HUES48 (cell line): Measurements from ENCODE around the gene NCAPH2.

Source experiments
- H3K27ac ChIP-seq: one replicate; pipeline ENCODE4 v1.7.0; 2013; ENCODE audit warnings: low read depth, low read length, inconsistent platforms
- H3K27me3 ChIP-seq: 2 replicates; pipeline ENCODE4 v1.6.1; 2013; ENCODE audit warnings: mild to moderate bottlenecking, low read length; ENCODE audit not compliant: control insufficient read depth, insufficient read depth
- H3K36me3 ChIP-seq: 2 replicates; pipeline ENCODE4 v1.6.1; 2013; ENCODE audit warnings: low read length; ENCODE audit not compliant: control insufficient read depth, insufficient read depth
- H3K4me1 ChIP-seq: 2 replicates; pipeline ENCODE4 v1.6.1; 2013; ENCODE audit warnings: mild to moderate bottlenecking, low read length; ENCODE audit not compliant: control insufficient read depth, insufficient read depth
- H3K4me3 ChIP-seq: 2 replicates; pipeline ENCODE4 v1.5.1; 2013; ENCODE audit warnings: mild to moderate bottlenecking, low read depth, low read length
- H3K9ac ChIP-seq: 2 replicates; pipeline ENCODE4 v1.6.1; 2013; ENCODE audit warnings: mild to moderate bottlenecking, low read depth, low read length, moderate library complexity
- H3K9me3 ChIP-seq: 2 replicates; pipeline ENCODE4 v1.6.1; 2013; ENCODE audit warnings: low read length; ENCODE audit not compliant: control insufficient read depth, insufficient read depth

Gene NCAPH2

DNA sequence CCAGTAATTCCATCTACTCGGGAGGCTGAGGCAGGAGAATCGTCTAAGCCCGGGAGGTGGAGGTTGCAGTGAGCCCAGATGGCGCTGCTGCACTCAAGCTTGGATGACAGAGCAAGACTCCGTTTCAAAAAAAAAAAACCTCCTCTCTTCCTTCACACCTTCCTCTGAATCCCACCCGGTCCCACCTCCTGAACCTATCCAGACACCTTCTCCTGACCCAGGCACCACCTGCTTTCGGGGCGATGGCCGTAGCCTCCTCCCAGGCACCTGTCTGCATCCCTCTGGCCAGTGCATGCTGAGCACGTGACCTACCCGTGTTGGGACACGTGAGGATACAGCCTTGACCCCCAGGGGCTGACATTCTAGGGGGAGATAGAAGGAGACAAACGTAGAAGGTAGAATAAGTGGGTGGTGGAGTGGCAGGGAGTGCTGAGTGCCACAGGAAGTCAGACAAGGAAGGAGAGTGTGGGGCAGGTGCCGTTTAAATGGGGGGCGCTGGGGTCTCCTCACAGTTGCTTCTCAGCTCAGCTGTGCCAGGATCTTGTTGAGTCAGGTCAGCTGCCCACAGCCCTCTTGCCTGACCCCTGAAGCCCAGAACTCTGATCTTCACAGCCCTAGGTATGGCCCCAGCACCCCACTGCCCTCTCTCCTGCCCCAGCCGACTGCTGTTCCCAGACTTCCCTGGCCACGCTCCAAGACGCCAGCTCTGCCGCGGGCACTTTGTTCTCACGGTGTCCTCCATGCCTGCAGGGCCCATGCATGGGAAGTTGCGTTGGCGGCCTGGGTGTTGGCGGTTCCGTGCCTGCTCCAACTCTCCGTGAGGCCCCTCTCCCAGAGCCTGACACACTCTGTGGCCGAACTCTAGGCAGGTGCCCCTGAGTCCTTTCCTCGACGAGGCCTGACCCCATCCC lies 22.5 kb upstream of the NCAPH2 start:
- Histone ChIP-seq H3K27me3 (peaks cover 7% of the 10 kb centered on the region), H3K4me1 (no peaks in the 10 kb centered on the region), H3K9ac (no peak overlapping the region), H3K4me3 (no peak overlapping the region), H3K27ac (no peak overlapping the region), H3K36me3 (no peaks in the 10 kb centered on the region), H3K9me3 (no peaks in the 10 kb centered on the region)

DNA sequence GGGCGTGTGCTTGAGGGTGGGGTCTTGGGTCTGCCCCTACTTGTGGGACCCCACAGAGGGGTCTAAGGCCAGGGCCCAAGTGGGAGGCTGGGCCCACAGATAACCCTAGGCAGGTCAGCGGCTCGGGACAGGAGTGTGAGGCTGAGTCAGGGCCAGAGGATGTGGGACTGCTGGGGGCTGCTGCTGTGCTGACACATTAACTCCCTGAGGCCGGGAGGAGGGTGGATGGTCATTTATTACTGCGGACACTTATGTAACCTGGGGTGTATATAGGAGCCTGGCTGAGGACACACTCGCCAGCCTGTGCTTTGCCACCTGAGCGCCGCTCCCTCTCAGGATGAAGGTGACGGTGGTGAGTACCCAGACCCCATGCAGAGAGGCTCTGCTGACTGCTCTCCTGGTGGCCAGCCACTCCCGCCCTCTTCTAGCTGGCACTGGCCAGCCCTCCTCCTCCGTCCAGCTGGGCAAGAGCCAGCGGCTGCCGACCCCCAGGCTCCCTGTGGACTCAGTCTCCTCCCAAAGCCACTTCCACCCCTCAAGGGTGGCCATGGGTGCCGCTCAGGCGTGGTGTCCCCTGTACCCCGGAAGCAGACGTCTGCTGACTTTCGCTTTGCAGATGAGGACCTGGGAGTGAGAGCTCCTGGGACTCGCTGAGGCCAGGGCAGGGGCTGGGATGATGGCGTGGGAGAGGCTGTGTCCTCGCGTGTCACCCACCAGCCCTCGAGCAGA lies 21.3 kb upstream of the NCAPH2 start, which contains the start of gene MIOX:
MIOX (plus strand) TSS at position 299 of the 729 bp plus-strand sequence; CDS start at position 338, 39 bp downstream.
- Histone ChIP-seq H3K9me3 (no peaks in the 10 kb centered on the region), H3K9ac (no peak within 1 kb of the TSS), H3K4me1 (no peaks in the 10 kb centered on the region), H3K27ac (no peak within 1 kb of the TSS), H3K36me3 (no peaks in the 10 kb centered on the region), H3K27me3 (no peaks in the 10 kb centered on the region), H3K4me3 (no peak within 1 kb of the TSS)

DNA sequence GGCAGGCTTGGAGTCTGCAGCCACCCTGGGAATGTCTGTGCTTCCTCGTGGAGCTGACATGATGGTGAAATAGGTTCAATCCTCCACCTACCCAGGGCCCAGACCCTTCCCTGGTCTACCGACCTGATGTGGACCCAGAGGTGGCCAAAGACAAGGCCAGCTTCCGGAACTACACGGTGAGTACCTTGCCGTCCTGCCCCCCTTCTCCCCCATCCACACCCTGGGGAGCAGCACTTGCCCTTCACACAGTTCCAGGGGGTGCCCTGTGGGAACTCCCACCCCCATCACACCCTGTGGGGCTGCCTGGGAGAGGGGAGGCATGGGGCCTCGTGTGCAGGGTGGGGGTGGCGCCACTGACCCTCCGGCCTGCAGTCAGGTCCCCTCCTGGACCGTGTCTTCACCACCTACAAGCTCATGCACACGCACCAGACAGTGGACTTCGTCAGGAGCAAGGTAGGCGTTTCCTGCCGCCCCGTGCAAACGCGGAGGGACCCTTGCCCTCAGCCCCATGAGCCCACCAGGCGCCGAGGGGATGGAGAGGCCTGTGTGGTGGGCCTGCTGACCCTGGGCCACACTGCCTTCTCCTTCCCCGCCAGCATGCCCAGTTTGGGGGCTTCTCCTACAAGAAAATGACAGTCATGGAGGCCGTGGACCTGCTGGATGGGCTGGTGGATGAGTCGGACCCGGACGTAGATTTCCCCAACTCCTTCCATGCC lies 20.6 kb upstream of the NCAPH2 start:
- Histone ChIP-seq H3K27ac (no peak overlapping the region), H3K36me3 (no peaks in the 10 kb centered on the region), H3K4me3 (no peak overlapping the region), H3K9me3 (no peaks in the 10 kb centered on the region), H3K27me3 (no peaks in the 10 kb centered on the region), H3K4me1 (no peaks in the 10 kb centered on the region), H3K9ac (no peak overlapping the region)

DNA sequence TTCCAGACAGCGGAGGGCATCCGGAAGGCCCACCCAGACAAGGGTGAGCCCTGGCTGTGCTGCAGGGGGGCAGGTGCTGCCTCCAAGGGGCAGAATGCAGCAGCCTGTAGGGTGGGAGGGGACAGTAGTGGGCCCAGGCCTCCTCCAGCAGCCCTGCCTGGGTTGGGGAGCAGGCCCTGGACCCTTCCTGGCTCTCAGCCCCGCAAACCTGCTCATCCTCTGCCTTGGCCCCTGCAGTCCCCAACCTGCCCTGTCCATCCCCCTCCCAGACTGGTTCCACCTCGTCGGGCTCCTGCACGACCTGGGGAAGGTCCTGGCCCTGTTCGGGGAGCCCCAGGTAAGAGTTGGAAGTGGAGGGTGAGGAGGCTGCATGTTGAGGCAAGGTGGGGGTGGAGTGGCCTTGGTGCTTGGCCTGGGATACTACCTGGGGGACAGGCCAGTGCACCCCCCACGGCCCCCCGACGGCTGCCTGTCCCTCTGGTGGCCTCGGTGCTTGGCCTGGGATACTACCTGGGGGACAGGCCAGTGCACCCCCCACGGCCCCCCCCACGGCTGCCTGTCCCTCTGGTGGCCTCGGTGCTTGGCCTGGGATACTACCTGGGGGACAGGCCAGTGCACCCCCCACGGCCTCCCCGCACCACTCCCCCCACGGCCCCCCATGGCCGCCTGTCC lies 19.9 kb upstream of the NCAPH2 start:
- Histone ChIP-seq H3K4me3 (no peak overlapping the region), H3K36me3 (no peaks in the 10 kb centered on the region)

DNA sequence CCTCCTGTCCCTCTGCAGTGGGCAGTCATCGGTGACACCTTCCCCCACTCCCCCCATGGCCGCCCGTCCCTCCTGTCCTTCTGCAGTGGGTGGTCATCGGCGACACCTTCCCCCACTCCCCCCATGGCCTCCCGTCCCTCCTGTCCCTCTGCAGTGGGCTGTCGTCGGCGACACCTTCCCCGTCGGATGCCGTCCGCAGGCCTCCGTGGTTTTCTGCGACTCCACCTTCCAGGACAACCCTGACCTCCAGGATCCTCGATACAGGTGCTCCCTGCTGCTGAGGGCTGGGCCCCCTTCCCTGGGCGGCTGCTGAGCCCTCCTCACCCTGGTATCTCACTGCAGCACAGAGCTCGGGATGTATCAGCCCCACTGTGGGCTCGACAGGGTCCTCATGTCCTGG lies 19.1 kb upstream of the NCAPH2 start:
- H3K27me3 ChIP-seq, result no peaks in the 10 kb centered on the region
- no peaks in the 10 kb centered on the region for H3K9me3 ChIP-seq
- no peak overlapping the region for H3K27ac ChIP-seq
- no peaks in the 10 kb centered on the region for H3K4me1 ChIP-seq
- no peaks in the 10 kb centered on the region for H3K36me3 ChIP-seq
- no peak overlapping the region for H3K4me3 ChIP-seq
- no peak overlapping the region for H3K9ac ChIP-seq

More for the DNA sequence above, 19.9 kb upstream of the NCAPH2 start:
- Histone ChIP-seq H3K4me1 (no peaks in the 10 kb centered on the region), H3K27me3 (no peaks in the 10 kb centered on the region), H3K9ac (no peak overlapping the region), H3K9me3 (no peaks in the 10 kb centered on the region), H3K27ac (no peak overlapping the region)

DNA sequence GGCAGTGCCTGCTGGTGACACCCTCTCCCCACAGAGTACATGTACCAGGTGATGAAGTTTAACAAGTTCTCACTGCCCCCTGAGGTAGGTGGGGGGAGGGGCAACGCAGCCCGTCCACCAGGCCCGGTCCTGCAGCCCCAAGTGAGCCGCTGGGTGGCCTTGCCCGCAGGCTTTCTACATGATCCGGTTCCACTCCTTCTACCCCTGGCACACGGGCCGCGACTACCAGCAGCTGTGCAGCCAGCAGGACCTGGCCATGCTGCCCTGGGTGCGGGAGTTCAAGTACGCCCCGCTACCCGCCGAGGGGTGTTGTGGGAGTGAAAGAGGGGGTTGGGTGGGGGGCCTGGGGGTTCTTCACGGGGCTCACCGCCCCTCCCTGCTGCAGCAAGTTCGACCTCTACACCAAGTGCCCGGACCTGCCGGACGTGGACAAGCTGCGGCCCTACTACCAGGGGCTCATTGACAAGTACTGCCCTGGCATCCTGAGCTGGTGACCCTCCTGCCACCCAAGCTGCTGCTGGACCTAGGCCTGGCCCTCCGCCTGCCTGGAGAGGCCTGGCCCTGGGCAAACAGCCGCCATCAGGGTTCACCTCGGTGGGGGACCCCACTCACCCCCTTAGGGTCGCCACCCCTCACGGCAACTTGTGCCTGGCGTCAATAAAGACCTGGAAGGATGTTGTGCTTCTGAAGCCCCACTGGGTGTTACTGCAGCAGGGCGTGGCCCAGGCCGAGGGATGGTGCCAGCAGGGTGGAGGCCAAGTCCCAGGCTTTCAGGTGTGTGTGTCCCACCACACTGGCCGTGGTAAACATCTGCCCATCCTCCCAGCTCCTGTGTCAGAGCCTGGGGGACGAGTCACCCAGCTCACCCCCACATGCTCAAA lies 18.4 kb upstream of the NCAPH2 start:
- Histone ChIP-seq H3K36me3 (no peaks in the 10 kb centered on the region), H3K9me3 (no peaks in the 10 kb centered on the region), H3K27ac (no peak overlapping the region), H3K4me3 (no peak overlapping the region), H3K9ac (no peak overlapping the region), H3K27me3 (no peaks in the 10 kb centered on the region), H3K4me1 (no peaks in the 10 kb centered on the region)

DNA sequence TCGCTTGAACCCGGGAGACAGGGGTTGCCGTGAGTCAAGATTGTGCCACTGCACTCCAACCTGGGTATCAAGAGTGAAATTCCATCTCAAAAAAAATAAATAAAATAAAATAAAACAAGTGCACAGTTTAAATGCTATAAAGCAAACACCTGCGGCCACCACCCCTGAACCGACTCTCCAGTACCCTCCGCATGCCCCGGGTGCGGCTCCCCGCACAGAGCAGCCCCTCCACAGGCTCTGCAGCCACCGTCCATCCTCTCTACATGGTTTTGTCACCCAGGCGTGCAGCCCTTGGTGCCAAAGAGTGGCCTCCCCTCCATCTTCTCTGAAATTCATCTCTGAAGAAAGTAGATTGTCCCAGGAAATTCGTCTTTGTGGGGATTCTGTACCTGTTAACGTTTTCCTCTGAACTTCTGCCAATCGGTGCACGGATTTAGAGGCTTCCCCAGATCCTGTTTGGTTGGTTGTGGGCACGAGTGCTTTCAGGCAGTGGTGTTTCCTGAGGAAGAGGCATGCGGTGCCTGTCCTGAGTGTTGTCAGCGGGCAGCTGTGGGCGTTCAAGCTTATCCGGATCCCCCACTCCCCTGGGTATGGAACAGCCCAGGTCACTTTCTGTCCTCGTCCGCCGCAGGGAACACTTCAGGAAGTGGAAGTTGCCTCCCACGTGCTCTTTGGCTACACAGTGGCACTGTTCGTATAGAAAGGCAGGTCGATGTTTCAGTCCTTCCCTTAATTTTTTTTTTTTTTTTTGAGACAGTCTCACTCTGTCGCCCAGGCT lies 17.3 kb upstream of the NCAPH2 start:
- no peak overlapping the region for H3K27ac ChIP-seq
- no peaks in the 10 kb centered on the region for H3K27me3 ChIP-seq
- H3K36me3 ChIP-seq, result no peaks in the 10 kb centered on the region
- no peak overlapping the region for H3K9ac ChIP-seq
- H3K4me3 ChIP-seq, result no peak overlapping the region
- H3K9me3 ChIP-seq, result no peaks in the 10 kb centered on the region
- no peaks in the 10 kb centered on the region for H3K4me1 ChIP-seq

DNA sequence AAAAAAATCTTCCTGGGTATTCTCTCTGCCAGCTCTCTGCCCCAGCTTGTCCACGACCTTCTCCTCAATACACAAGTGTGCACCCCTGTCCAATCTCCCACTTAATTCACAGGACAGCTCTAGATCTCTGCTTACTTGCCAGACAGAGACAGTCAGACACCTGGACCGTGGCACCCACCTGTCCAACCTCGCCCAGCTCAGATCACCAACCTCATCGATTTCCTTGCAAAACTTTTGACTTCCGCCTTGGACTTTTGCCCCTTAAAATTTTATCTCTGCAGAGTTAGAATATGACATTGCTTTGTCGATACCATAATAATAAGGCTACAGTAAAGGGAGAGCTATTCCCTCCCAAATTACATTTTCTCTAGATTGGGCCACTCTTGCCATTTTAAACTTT lies 10.9 kb upstream of the NCAPH2 start:
- no peaks in the 10 kb centered on the region for H3K27me3 ChIP-seq
- H3K4me1 ChIP-seq, result peaks cover 5% of the 10 kb centered on the region; the same call in 1 of the 2 replicates
- H3K4me3 ChIP-seq, result no peak overlapping the region
- H3K9me3 ChIP-seq, result no peaks in the 10 kb centered on the region
- H3K27ac ChIP-seq, result no peak overlapping the region
- no peaks in the 10 kb centered on the region for H3K36me3 ChIP-seq
- no peak overlapping the region for H3K9ac ChIP-seq

DNA sequence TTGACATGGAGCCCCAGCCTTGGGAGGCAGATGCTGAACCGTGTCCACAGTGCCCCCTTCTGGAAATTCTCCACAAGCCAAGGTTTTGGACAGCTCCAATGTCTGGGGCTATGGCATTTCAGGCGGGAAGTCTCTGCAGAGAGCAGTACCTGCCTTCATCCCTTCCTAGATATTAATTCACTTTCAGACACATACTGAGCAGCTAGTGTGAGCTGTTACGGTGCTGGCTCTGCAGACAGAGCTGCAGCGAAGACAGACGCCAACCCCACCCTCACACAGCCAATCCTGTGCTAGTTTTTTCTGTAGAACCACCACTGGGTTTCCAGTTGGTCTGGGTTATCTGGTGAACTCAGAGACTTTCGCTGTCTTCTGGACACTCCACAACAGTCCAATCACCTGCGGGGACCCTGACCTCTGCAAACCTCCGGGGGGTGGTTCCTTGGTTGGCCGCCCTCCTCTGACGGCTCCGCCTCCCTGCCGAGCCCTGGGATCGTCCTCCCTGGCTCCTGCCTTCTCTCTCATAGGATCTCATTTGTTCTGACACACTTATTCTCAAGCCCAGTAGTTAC lies 9.6 kb upstream of the NCAPH2 start:
- no peaks in the 10 kb centered on the region for H3K9me3 ChIP-seq
- H3K27ac ChIP-seq, result peak overlapping the region; percentile 14
- H3K4me1 ChIP-seq, result peaks cover 5% of the 10 kb centered on the region; the same call in 1 of the 2 replicates
- H3K27me3 ChIP-seq, result no peaks in the 10 kb centered on the region
- H3K4me3 ChIP-seq, result no peak overlapping the region
- no peak overlapping the region for H3K9ac ChIP-seq
- no peaks in the 10 kb centered on the region for H3K36me3 ChIP-seq
